GM23248 (cell line): ENCODE measurements around the gene SPAG6. TPM values are rescaled to one million over a fixed set of nuclear protein-coding genes. Genes with fewer than 3 reads are reported as not detected.

Experiments
- DNase-seq: peaks from one replicate; pipeline ENCODE4 v3.0.0-alpha.2; 2015
- H2AFZ ChIP-seq: fragments of 200-600 bp; sonication (generic); 2 replicates; pipeline ENCODE4 v1.6.1; 2016; ENCODE audit warnings: antibody characterized with exemption
- H3F3A ChIP-seq: fragments of 200-600 bp; sonication (generic); 2 replicates; pipeline ENCODE4 v1.6.1; 2016; ENCODE audit warnings: mild to moderate bottlenecking, antibody characterized with exemption, mixed run types; ENCODE audit not compliant: insufficient read depth
- H3K27ac ChIP-seq: fragments of 200-600 bp; sonication (generic); 2 replicates; pipeline ENCODE4 v1.5.1; 2016; ENCODE audit warnings: mild to moderate bottlenecking
- H3K27me3 ChIP-seq: fragments of 200-600 bp; sonication (generic); replicated peaks from 2 replicates; pipeline ENCODE4 v1.6.1; 2016; ENCODE audit warnings: mild to moderate bottlenecking; ENCODE audit not compliant: insufficient read depth
- H3K36me3 ChIP-seq: fragments of 200-600 bp; sonication (generic); 2 replicates; pipeline ENCODE4 v1.6.1; 2016; ENCODE audit warnings: low read depth, mild to moderate bottlenecking
- H3K4me1 ChIP-seq: fragments of 200-600 bp; sonication (generic); 2 replicates; pipeline ENCODE4 v1.6.1; 2016; ENCODE audit warnings: mild to moderate bottlenecking; ENCODE audit not compliant: insufficient read depth
- H3K4me2 ChIP-seq: fragments of 200-600 bp; sonication (generic); one replicate; pipeline ENCODE4 v1.6.1; 2016; ENCODE audit warnings: mild to moderate bottlenecking; ENCODE audit not compliant: unreplicated experiment
- H3K4me3 ChIP-seq: fragments of 200-600 bp; sonication (generic); 2 replicates; pipeline ENCODE4 v1.5.1; 2016; ENCODE audit warnings: mild to moderate bottlenecking
- H3K79me2 ChIP-seq: fragments of 200-600 bp; sonication (generic); 2 replicates; pipeline ENCODE4 v1.6.1; 2016; ENCODE audit warnings: mild to moderate bottlenecking; ENCODE audit not compliant: insufficient read depth
- H3K9ac ChIP-seq: fragments of 200-600 bp; sonication (generic); 2 replicates; pipeline ENCODE4 v1.6.1; 2016; ENCODE audit warnings: mild to moderate bottlenecking
- H3K9me2 ChIP-seq: fragments of 200-600 bp; sonication (generic); 2 replicates; pipeline ENCODE4 v1.6.1; 2016; ENCODE audit warnings: mixed run types, mild to moderate bottlenecking, moderate library complexity; ENCODE audit not compliant: insufficient read depth
- H3K9me3 ChIP-seq: fragments of 200-600 bp; sonication (generic); one replicate; pipeline ENCODE4 v1.6.1; 2017; ENCODE audit warnings: low read depth
- H4K20me1 ChIP-seq: fragments of 200-600 bp; sonication (generic); 2 replicates; pipeline ENCODE4 v1.6.0; 2016; ENCODE audit not compliant: insufficient read depth
- EZH2 ChIP-seq: fragments of 200-600 bp; sonication (generic); IDR thresholded peaks from 2 replicates; pipeline ENCODE4 v1.6.1; 2018; ENCODE audit warnings: antibody characterized with exemption, mild to moderate bottlenecking; ENCODE audit not compliant: insufficient read depth, poor library complexity, severe bottlenecking
- EZH2phosphoT487 ChIP-seq: fragments of 200-600 bp; sonication (generic); IDR thresholded peaks from 2 replicates; pipeline ENCODE4 v1.6.1; 2018; ENCODE audit warnings: antibody characterized with exemption, moderate library complexity, mild to moderate bottlenecking, low read depth; ENCODE audit not compliant: insufficient read depth
- WGBS, 2 experiments: methylation state at CpG; one replicate each; pipeline ENCODE4 v1.1.6; 2015 to 2017; ENCODE audit warnings: low lambda C conversion rate in 2 of 2, low coverage in 1 of 2; ENCODE audit errors: missing lambda C conversion rate in 2 of 2; 5-methylcytosine and 5-hydroxymethylcytosine counted together
- in situ Hi-C: fragments of 300-500 bp; cut with MboI; formaldehyde crosslinking; loops from 2 replicates; pipeline ENCODE4 v1.15.0; 2020
- polyA plus RNA-seq: library from polyadenylated mRNA; unstranded; fragments of >200 nt; fragmentation: Nextera tagmentation; extraction: Ambion mirVana; gene quantifications from 2 replicates; pipeline ENCODE4 v1.2.1, GENCODE V29; 2016
- total RNA-seq: library from RNA; depleted of rRNA; stranded (reverse); fragments of >200 nt; shearing (Covaris generic); gene quantifications from 2 replicates; pipeline ENCODE4 v1.2.3, GENCODE V29; 2014

The SPAG6 gene
- total and polyA plus RNA-seq, 2 experiments from 2014 or later = not detected

- no peaks in the 10 kb centered on the region for H3K9me2 ChIP-seq
- peaks cover 29% of the 10 kb centered on the region; the same call in 1 of the 2 replicates for H3F3A ChIP-seq
- H3K4me1 ChIP-seq = peaks cover 42% of the 10 kb centered on the region
- 0 out of 2 replicates have a peak, but pooled peaks cover 5% of the 10 kb centered on the region for H3K27me3 ChIP-seq
- peaks cover 19% of the 10 kb centered on the region for H3K36me3 ChIP-seq
- H2AFZ ChIP-seq = no peak overlapping the region
- H3K4me3 ChIP-seq = 0 out of 2 replicates have a peak overlapping the region, but pooled peaks have one; percentile 90
- H4K20me1 ChIP-seq = no peaks in the 10 kb centered on the region
- no peak overlapping the region for H3K27ac ChIP-seq
- TF ChIP-seq EZH2 (no peak), EZH2phosphoT487 (no peak)
- no peak overlapping the region for H3K9ac ChIP-seq
- peaks cover 63% of the 10 kb centered on the region for H3K79me2 ChIP-seq
- H3K4me2 ChIP-seq = peak overlapping the region; percentile 89
- no peak for DNase-seq
- in situ Hi-C loops = no loop called here
- 95 to 97% methylated on average over 5 of the region's 5 CpGs for WGBS, 2 experiments
- no peaks in the 10 kb centered on the region for H3K9me3 ChIP-seq
Measured at GRCh38 chr10:22323538-22324305, 21.6 kb upstream of the SPAG6 start.

GRCh38 chr10:22324413-22324812, 20.9 kb upstream of the SPAG6 start:
- H3K9ac ChIP-seq = peak overlapping the region; percentile 78; the same call in 1 of the 2 replicates
- peaks cover 42% of the 10 kb centered on the region for H3K4me1 ChIP-seq
- no peaks in the 10 kb centered on the region for H3K9me3 ChIP-seq
- peak overlapping the region; percentile 80 for H3K4me3 ChIP-seq
- DNase-seq = no peak
- no peaks in the 10 kb centered on the region for H3K9me2 ChIP-seq
- in situ Hi-C loops = no loop called here
- WGBS, 2 experiments = 88 to 94% methylated on average over 4 of the region's 4 CpGs
- 0 out of 2 replicates have a peak, but pooled peaks cover 5% of the 10 kb centered on the region for H3K27me3 ChIP-seq
- TF ChIP-seq EZH2 = no peak
- no peak for TF ChIP-seq EZH2phosphoT487
- H3K27ac ChIP-seq = no peak overlapping the region
- H4K20me1 ChIP-seq = no peaks in the 10 kb centered on the region
- no peak overlapping the region; the same call in 1 of the 2 replicates for H2AFZ ChIP-seq
- peaks cover 56% of the 10 kb centered on the region for H3K79me2 ChIP-seq
- H3K36me3 ChIP-seq = peaks cover 26% of the 10 kb centered on the region
- H3F3A ChIP-seq = peaks cover 29% of the 10 kb centered on the region; the same call in 1 of the 2 replicates
- H3K4me2 ChIP-seq = peak overlapping the region; percentile 85

- in situ Hi-C loops = no loop called here
- peak overlapping the region; percentile 50 for H3K27ac ChIP-seq
- H3K9ac ChIP-seq = peak overlapping the region; percentile 78
Measured at GRCh38 chr10:22324893-22325271, 20.4 kb upstream of the SPAG6 start.

GRCh38 chr10:22325272-22326144, 19.8 kb upstream of the SPAG6 start:
- WGBS, 2 experiments = 1 to 2% methylated on average over 52 to 72 of the region's 92 CpGs
- no peaks in the 10 kb centered on the region for H4K20me1 ChIP-seq

More at GRCh38 chr10:22324893-22325271, 20.4 kb upstream of the SPAG6 start:
- 17 to 19% methylated on average over 9 of the region's 9 CpGs for WGBS, 2 experiments
- peaks cover 52% of the 10 kb centered on the region for H3K79me2 ChIP-seq
- H2AFZ ChIP-seq = peak overlapping the region; percentile 68
- H3K4me3 ChIP-seq = peak overlapping the region; percentile 80
- H3K4me2 ChIP-seq = peak overlapping the region; percentile 85
- H3K27me3 ChIP-seq = 0 out of 2 replicates have a peak, but pooled peaks cover 5% of the 10 kb centered on the region
- H3F3A ChIP-seq = peaks cover 25% of the 10 kb centered on the region; the same call in 1 of the 2 replicates
- TF ChIP-seq EZH2phosphoT487 (no peak), EZH2 (no peak)
- peaks cover 31% of the 10 kb centered on the region for H3K36me3 ChIP-seq
- H4K20me1 ChIP-seq = no peaks in the 10 kb centered on the region
- H3K9me3 ChIP-seq = no peaks in the 10 kb centered on the region
- no peaks in the 10 kb centered on the region for H3K9me2 ChIP-seq
- no peak for DNase-seq
- H3K4me1 ChIP-seq = peaks cover 38% of the 10 kb centered on the region

More at GRCh38 chr10:22325272-22326144, 19.8 kb upstream of the SPAG6 start:
- Histone ChIP-seq H3K36me3 (peaks cover 37% of the 10 kb centered on the region), H2AFZ (peak overlapping the region; percentile 82), H3K9me3 (no peaks in the 10 kb centered on the region), H3K27ac (peak overlapping the region; percentile 65), H3K27me3 (0 out of 2 replicates have a peak, but pooled peaks cover 5% of the 10 kb centered on the region), H3K9ac (peak overlapping the region; percentile 78), H3K4me2 (peak overlapping the region; percentile 92), H3F3A (peaks cover 22% of the 10 kb centered on the region; the same call in 1 of the 2 replicates), H3K79me2 (peaks cover 52% of the 10 kb centered on the region), H3K9me2 (no peaks in the 10 kb centered on the region), H3K4me3 (peak overlapping the region; percentile 80), H3K4me1 (peaks cover 35% of the 10 kb centered on the region)
- TF ChIP-seq EZH2 (no peak), EZH2phosphoT487 (no peak)
- peak; percentile 89 for DNase-seq
- in situ Hi-C loops = no loop called here
